ENCODE results near the gene BOC.
A peak's percentile ranks its signal among the peaks of the same experiment; 100 is the strongest.

Gene BOC

GRCh38 chr3:113222451-113223086 is 11.2 kb downstream of the BOC start:
- DNase-seq (ENCODE audit: low read depth), result no peak

- DNase-seq (ENCODE audit: low read depth), result no peak
Measured at GRCh38 chr3:113223475-113224281, 12.3 kb downstream of the BOC start.

GRCh38 chr3:113225286-113225685 is 13.9 kb downstream of the BOC start:
- no peak for DNase-seq (ENCODE audit: low read depth)

GRCh38 chr3:113226491-113226890 is 15.1 kb downstream of the BOC start:
- no peak for DNase-seq (ENCODE audit: low read depth)

GRCh38 chr3:113227146-113227545 is 15.8 kb downstream of the BOC start:
- no peak for DNase-seq (ENCODE audit: low read depth)

- no peak for DNase-seq (ENCODE audit: low read depth)
Measured at GRCh38 chr3:113228498-113229286, 17.3 kb downstream of the BOC start.

- DNase-seq (ENCODE audit: low read depth), result peak; percentile 82
Measured at GRCh38 chr3:113231391-113231790, 20.0 kb downstream of the BOC start.

- DNase-seq (ENCODE audit: low read depth), result peak; percentile 89
Measured at GRCh38 chr3:113231827-113232253, 20.5 kb downstream of the BOC start.

- DNase-seq (ENCODE audit: low read depth), result no peak
Measured at GRCh38 chr3:113232342-113232741, 21.0 kb downstream of the BOC start.

GRCh38 chr3:113233497-113233896 is 22.1 kb downstream of the BOC start:
- DNase-seq (ENCODE audit: low read depth), result no peak

GRCh38 chr3:113234028-113234427 is 22.7 kb downstream of the BOC start:
- DNase-seq (ENCODE audit: low read depth), result no peak

- peak; percentile 67 for DNase-seq (ENCODE audit: low read depth)
Measured at GRCh38 chr3:113234688-113235260, 23.4 kb downstream of the BOC start.

- DNase-seq (ENCODE audit: low read depth), result no peak
Measured at GRCh38 chr3:113238503-113238902, 27.1 kb downstream of the BOC start.

- DNase-seq (ENCODE audit: low read depth), result no peak
Measured at GRCh38 chr3:113240841-113241240, 29.5 kb downstream of the BOC start.

GRCh38 chr3:113241292-113242095 is 30.1 kb downstream of the BOC start:
- DNase-seq (ENCODE audit: low read depth), result peak; percentile 66

GRCh38 chr3:113242096-113242581 is 30.8 kb downstream of the BOC start:
- peak; percentile 81 for DNase-seq (ENCODE audit: low read depth)

- DNase-seq (ENCODE audit: low read depth), result no peak
Measured at GRCh38 chr3:113243071-113243470, 31.7 kb downstream of the BOC start.

GRCh38 chr3:113243846-113244245 is 32.5 kb downstream of the BOC start:
- DNase-seq (ENCODE audit: low read depth), result no peak

GRCh38 chr3:113245761-113246161 is 34.4 kb downstream of the BOC start:
- DNase-seq (ENCODE audit: low read depth), result peak; percentile 45

GRCh38 chr3:113247068-113247467 is 35.7 kb downstream of the BOC start:
- no peak for DNase-seq (ENCODE audit: low read depth)

Data from EH (cell line).